ENCODE data around the gene HPGDS. TPM values are rescaled to one million over a fixed set of nuclear protein-coding genes. Genes with fewer than 3 reads are reported as not detected.

HPGDS gene
- total RNA-seq, 1 experiment from 2014 or later = not detected

DNA sequence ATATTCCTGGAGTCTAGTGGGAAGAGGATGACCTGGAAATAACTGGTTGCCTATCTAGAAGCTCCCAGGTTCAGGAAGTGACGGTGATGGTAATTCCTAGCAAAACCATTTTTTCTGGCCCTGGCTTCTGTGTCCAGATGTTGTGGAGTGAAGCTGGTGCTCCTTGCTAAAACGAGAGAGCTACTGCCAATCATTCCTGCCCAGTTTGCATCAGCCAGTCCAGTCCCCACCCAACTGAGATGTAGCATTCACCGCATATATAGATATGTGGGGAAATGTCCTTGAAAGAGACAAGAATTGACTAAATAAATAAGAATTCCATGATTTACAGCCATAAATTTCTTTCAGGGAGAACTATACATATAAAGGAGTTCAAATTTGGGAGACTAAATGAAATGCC, 6.3 kb downstream of the HPGDS start:
- Histone ChIP-seq H3K9me3 (ENCODE audit: low read length) (no peaks in the 10 kb centered on the region), H3K27ac (ENCODE audit: low read length) (no peak overlapping the region), H3K9me2 (replicated peaks; ENCODE audit: low read length) (no peaks in the 10 kb centered on the region), H4K20me1 (ENCODE audit: low read length) (no peaks in the 10 kb centered on the region), H3K4me2 (ENCODE audit: low read length) (no peak overlapping the region), H3K79me2 (ENCODE audit: low read length) (no peaks in the 10 kb centered on the region), H3K9ac (ENCODE audit: low read length) (no peak overlapping the region), H3K36me3 (ENCODE audit: low read depth, low read length) (no peaks in the 10 kb centered on the region; the same call in 1 of the 2 replicates), H2AFZ (ENCODE audit: low read length) (no peak overlapping the region), H3K27me3 (ENCODE audit: low read length) (no peaks in the 10 kb centered on the region), H3F3A (ENCODE audit: low read length, unreplicated experiment) (no peaks in the 10 kb centered on the region), H3K4me1 (ENCODE audit: insufficient read depth, low read length) (peaks cover 17% of the 10 kb centered on the region), H3K4me3 (ENCODE audit: low read length) (no peak overlapping the region)
- POLR2A ChIA-PET (ENCODE audit: unreplicated experiment) = no interaction called here
- CTCF ChIA-PET = no interaction called here
- BruUV-seq (replicated peaks) = no TSS peak
- ATAC-seq = no peak
- no peak for DNase-seq
- intact Hi-C loops (cut with micrococcal nuclease) = no loop called here
- TF ChIP-seq EZH2 (IDR thresholded peaks at IDR 0.05; ENCODE audit: low read length, unreplicated experiment) (no peak), EZH2phosphoT487 (IDR thresholded peaks at IDR 0.05; ENCODE audit: borderline replicate concordance, low read length) (no peak)
- TF ChIP-seq, protein P1, sequence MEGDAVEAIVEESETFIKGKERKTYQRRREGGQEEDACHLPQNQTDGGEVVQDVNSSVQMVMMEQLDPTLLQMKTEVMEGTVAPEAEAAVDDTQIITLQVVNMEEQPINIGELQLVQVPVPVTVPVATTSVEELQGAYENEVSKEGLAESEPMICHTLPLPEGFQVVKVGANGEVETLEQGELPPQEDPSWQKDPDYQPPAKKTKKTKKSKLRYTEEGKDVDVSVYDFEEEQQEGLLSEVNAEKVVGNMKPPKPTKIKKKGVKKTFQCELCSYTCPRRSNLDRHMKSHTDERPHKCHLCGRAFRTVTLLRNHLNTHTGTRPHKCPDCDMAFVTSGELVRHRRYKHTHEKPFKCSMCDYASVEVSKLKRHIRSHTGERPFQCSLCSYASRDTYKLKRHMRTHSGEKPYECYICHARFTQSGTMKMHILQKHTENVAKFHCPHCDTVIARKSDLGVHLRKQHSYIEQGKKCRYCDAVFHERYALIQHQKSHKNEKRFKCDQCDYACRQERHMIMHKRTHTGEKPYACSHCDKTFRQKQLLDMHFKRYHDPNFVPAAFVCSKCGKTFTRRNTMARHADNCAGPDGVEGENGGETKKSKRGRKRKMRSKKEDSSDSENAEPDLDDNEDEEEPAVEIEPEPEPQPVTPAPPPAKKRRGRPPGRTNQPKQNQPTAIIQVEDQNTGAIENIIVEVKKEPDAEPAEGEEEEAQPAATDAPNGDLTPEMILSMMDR (conservative IDR thresholded peaks at IDR 0.05; ENCODE audit: low read depth, low read length) = no peak

- intact Hi-C loops (cut with micrococcal nuclease) = no loop called here
- Histone ChIP-seq H3K27ac (ENCODE audit: low read length) (no peak overlapping the region), H3K4me3 (ENCODE audit: low read length) (no peak overlapping the region), H3K79me2 (ENCODE audit: low read length) (no peaks in the 10 kb centered on the region), H3K9me2 (replicated peaks; ENCODE audit: low read length) (no peaks in the 10 kb centered on the region), H3K4me2 (ENCODE audit: low read length) (peak overlapping the region; percentile 18; the same call in 1 of the 2 replicates), H3K9me3 (ENCODE audit: low read length) (no peaks in the 10 kb centered on the region), H3K27me3 (ENCODE audit: low read length) (no peaks in the 10 kb centered on the region), H2AFZ (ENCODE audit: low read length) (peak overlapping the region; percentile 33; the same call in 1 of the 2 replicates), H4K20me1 (ENCODE audit: low read length) (no peaks in the 10 kb centered on the region), H3F3A (ENCODE audit: low read length, unreplicated experiment) (no peaks in the 10 kb centered on the region), H3K9ac (ENCODE audit: low read length) (no peak overlapping the region), H3K36me3 (ENCODE audit: low read depth, low read length) (no peaks in the 10 kb centered on the region; the same call in 1 of the 2 replicates), H3K4me1 (ENCODE audit: insufficient read depth, low read length) (peaks cover 17% of the 10 kb centered on the region)
- ATAC-seq = peak; percentile 96
- TF ChIP-seq, protein P1 (conservative IDR thresholded peaks at IDR 0.05; ENCODE audit: low read depth, low read length) = no peak
- TF ChIP-seq EZH2 (IDR thresholded peaks at IDR 0.05; ENCODE audit: low read length, unreplicated experiment) (no peak), EZH2phosphoT487 (IDR thresholded peaks at IDR 0.05; ENCODE audit: borderline replicate concordance, low read length) (no peak)
- CTCF ChIA-PET = no interaction called here
- no TSS peak for BruUV-seq (replicated peaks)
- DNase-seq = peak; percentile 79
- POLR2A ChIA-PET (ENCODE audit: unreplicated experiment) = interaction anchor here (0.6 kb wide), 1 partner anchor 151 kb away, joined by 3 read pairs; no protein-coding TSS in a partner anchor
Observed at GRCh38 chr4:94334962-94335361, 7.7 kb downstream of the HPGDS start.

GRCh38 chr4:94334476-94334875, 8.2 kb downstream of the HPGDS start:
- peak overlapping the region; percentile 18; the same call in 1 of the 2 replicates for H3K4me2 ChIP-seq (ENCODE audit: low read length)
- ChIA-PET POLR2A (ENCODE audit: unreplicated experiment) (interaction anchor here (0.6 kb wide), 1 partner anchor 151 kb away, joined by 3 read pairs; no protein-coding TSS in a partner anchor), CTCF (no interaction called here)

More at GRCh38 chr4:94334476-94334875, 8.2 kb downstream of the HPGDS start:
- BruUV-seq (replicated peaks) = no TSS peak
- Histone ChIP-seq H3K36me3 (ENCODE audit: low read depth, low read length) (no peaks in the 10 kb centered on the region; the same call in 1 of the 2 replicates), H3K79me2 (ENCODE audit: low read length) (no peaks in the 10 kb centered on the region), H3K4me3 (ENCODE audit: low read length) (no peak overlapping the region), H3F3A (ENCODE audit: low read length, unreplicated experiment) (no peaks in the 10 kb centered on the region), H4K20me1 (ENCODE audit: low read length) (no peaks in the 10 kb centered on the region), H3K27me3 (ENCODE audit: low read length) (no peaks in the 10 kb centered on the region), H3K9me3 (ENCODE audit: low read length) (no peaks in the 10 kb centered on the region), H3K9ac (ENCODE audit: low read length) (no peak overlapping the region), H3K4me1 (ENCODE audit: insufficient read depth, low read length) (peaks cover 17% of the 10 kb centered on the region), H2AFZ (ENCODE audit: low read length) (no peak overlapping the region), H3K27ac (ENCODE audit: low read length) (no peak overlapping the region), H3K9me2 (replicated peaks; ENCODE audit: low read length) (no peaks in the 10 kb centered on the region)
- intact Hi-C loops (cut with micrococcal nuclease) = no loop called here
- TF ChIP-seq, protein P1 (conservative IDR thresholded peaks at IDR 0.05; ENCODE audit: low read depth, low read length) = no peak
- TF ChIP-seq EZH2 (IDR thresholded peaks at IDR 0.05; ENCODE audit: low read length, unreplicated experiment) (no peak), EZH2phosphoT487 (IDR thresholded peaks at IDR 0.05; ENCODE audit: borderline replicate concordance, low read length) (no peak)
- ATAC-seq (no peak), DNase-seq (no peak)
